Fibroblast of lung (primary cell): Measurements from ENCODE around the gene COMTD1. TPM values are rescaled to one million over a fixed set of nuclear protein-coding genes. Genes with fewer than 3 reads are reported as not detected.

ENCODE experiments used
- DNase-seq, 2 donors: peaks; one replicate each; pipeline versions ENCODE4 v3.0.0 to v3.0.0-alpha.2; 2010; ENCODE audit warnings: low read depth in 2 of 2
- H2AFZ ChIP-seq: 2 replicates; pipeline ENCODE4 v1.5.1; 2012; ENCODE audit warnings: low read length, control low read depth, inconsistent platforms
- H3K27ac ChIP-seq: 2 replicates; pipeline ENCODE4 v1.5.1; 2011; ENCODE audit warnings: low read length, control low read depth; ENCODE audit not compliant: insufficient read depth
- H3K27me3 ChIP-seq: 2 replicates; pipeline ENCODE4 v1.5.1; 2011; ENCODE audit warnings: mild to moderate bottlenecking, low read length; ENCODE audit not compliant: control insufficient read depth, insufficient read depth
- H3K36me3 ChIP-seq: 2 replicates; pipeline ENCODE4 v1.5.1; 2011; ENCODE audit warnings: low read length; ENCODE audit not compliant: control insufficient read depth, insufficient read depth
- H3K4me1 ChIP-seq: 2 replicates; pipeline ENCODE4 v1.5.1; 2011; ENCODE audit warnings: low read length; ENCODE audit not compliant: control insufficient read depth, insufficient read depth; ENCODE audit errors: extremely low read depth
- H3K4me2 ChIP-seq: 2 replicates; pipeline ENCODE4 v1.5.1; 2011; ENCODE audit warnings: low read length, control low read depth; ENCODE audit not compliant: insufficient read depth; ENCODE audit errors: extremely low read depth
- H3K4me3 ChIP-seq, 4 experiments: fragments of 200-600 bp in 1 of 4; sonication (generic) in 1 of 4; replicated peaks in 1 of 4; 2 replicates each; pipeline ENCODE4 v1.5.1; 2011 to 2016; ENCODE audit warnings: low read length in 4 of 4, low read depth in 3 of 4, mild to moderate bottlenecking in 3 of 4, control low read depth in 2 of 4, inconsistent platforms in 1 of 4, mixed read lengths in 1 of 4; ENCODE audit not compliant: insufficient read depth in 1 of 4; ENCODE audit errors: control extremely low read depth in 1 of 4
- H3K79me2 ChIP-seq: 2 replicates; pipeline ENCODE4 v1.5.1; 2012; ENCODE audit warnings: mild to moderate bottlenecking, low read length, inconsistent platforms; ENCODE audit not compliant: control insufficient read depth, insufficient read depth
- H3K9ac ChIP-seq: 2 replicates; pipeline ENCODE4 v1.5.1; 2011; ENCODE audit warnings: mild to moderate bottlenecking, low read length, control low read depth; ENCODE audit not compliant: insufficient read depth
- H3K9me3 ChIP-seq: 2 replicates; pipeline ENCODE4 v1.5.1; 2012; ENCODE audit warnings: low read depth, low read length; ENCODE audit not compliant: control insufficient read depth, insufficient read depth
- H4K20me1 ChIP-seq: 2 replicates; pipeline ENCODE4 v1.5.1; 2011; ENCODE audit warnings: low read length; ENCODE audit not compliant: control insufficient read depth, insufficient read depth; ENCODE audit errors: extremely low read depth
- EZH2 ChIP-seq: IDR thresholded peaks from 2 replicates; pipeline ENCODE4 v1.5.1; 2012; ENCODE audit warnings: low read length, control low read depth, mild to moderate bottlenecking; ENCODE audit errors: missing control alignments
- polyA plus RNA-seq, 2 donors: library from polyadenylated mRNA; depleted of rRNA in 1 of 2; stranded (reverse) in 1 of 2; unstranded in 1 of 2; fragments of >200 nt; gene quantifications; 2 replicates each; pipeline ENCODE4 v1.2.1, GENCODE V29; 2011 to 2012; ENCODE audit warnings: missing spikeins in 1 of 2
- total RNA-seq: library from RNA; depleted of rRNA; stranded (reverse); fragments of >200 nt; gene quantifications from 2 replicates; pipeline ENCODE4 v1.2.1, GENCODE V29; 2014
- TF ChIP-seq, protein P1 (sequence below), 2 donors: IDR thresholded peaks in 1 of 2; conservative IDR thresholded peaks in 1 of 2; 1 replicate in 1 of 2; 2 replicates in 1 of 2; pipeline ENCODE4 v1.5.1; 2011 to 2012; ENCODE audit warnings: low read length in 2 of 2, control low read depth in 1 of 2, inconsistent platforms in 1 of 2, low read depth in 1 of 2, mild to moderate bottlenecking in 1 of 2

COMTD1 gene
- total and polyA plus RNA-seq, 2 donors (not counting 1 experiment from before 2014, with no cell fraction given) = 2.0 to 8.3 TPM

GRCh38 chr10:75244487-75245353, 9.0 kb upstream of the COMTD1 start:
- no peaks in the 10 kb centered on the region for H3K4me1 ChIP-seq
- H3K79me2 ChIP-seq = no peaks in the 10 kb centered on the region
- H3K9ac ChIP-seq = no peak overlapping the region
- no peak overlapping the region for H3K4me3 ChIP-seq
- H2AFZ ChIP-seq = no peak overlapping the region
- H3K27ac ChIP-seq = no peak overlapping the region
- no peaks in the 10 kb centered on the region for H3K36me3 ChIP-seq
- H3K9me3 ChIP-seq = no peaks in the 10 kb centered on the region
- H3K4me2 ChIP-seq = no peak overlapping the region
- DNase-seq = no peak
- TF ChIP-seq, protein P1, sequence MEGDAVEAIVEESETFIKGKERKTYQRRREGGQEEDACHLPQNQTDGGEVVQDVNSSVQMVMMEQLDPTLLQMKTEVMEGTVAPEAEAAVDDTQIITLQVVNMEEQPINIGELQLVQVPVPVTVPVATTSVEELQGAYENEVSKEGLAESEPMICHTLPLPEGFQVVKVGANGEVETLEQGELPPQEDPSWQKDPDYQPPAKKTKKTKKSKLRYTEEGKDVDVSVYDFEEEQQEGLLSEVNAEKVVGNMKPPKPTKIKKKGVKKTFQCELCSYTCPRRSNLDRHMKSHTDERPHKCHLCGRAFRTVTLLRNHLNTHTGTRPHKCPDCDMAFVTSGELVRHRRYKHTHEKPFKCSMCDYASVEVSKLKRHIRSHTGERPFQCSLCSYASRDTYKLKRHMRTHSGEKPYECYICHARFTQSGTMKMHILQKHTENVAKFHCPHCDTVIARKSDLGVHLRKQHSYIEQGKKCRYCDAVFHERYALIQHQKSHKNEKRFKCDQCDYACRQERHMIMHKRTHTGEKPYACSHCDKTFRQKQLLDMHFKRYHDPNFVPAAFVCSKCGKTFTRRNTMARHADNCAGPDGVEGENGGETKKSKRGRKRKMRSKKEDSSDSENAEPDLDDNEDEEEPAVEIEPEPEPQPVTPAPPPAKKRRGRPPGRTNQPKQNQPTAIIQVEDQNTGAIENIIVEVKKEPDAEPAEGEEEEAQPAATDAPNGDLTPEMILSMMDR (conservative IDR thresholded peaks at IDR 0.05 in 1 of 2, IDR thresholded peaks at IDR 0.05 in 1 of 2; ENCODE audit: low read depth in 1 of 2, low read length in 2 of 2) = no peak
- no peak for TF ChIP-seq EZH2
- H3K27me3 ChIP-seq = peaks cover 7% of the 10 kb centered on the region
- no peaks in the 10 kb centered on the region for H4K20me1 ChIP-seq

GRCh38 chr10:75243426-75243825, 7.7 kb upstream of the COMTD1 start:
- Histone ChIP-seq H4K20me1 (no peaks in the 10 kb centered on the region), H3K9ac (no peak overlapping the region), H3K36me3 (no peaks in the 10 kb centered on the region), H2AFZ (no peak overlapping the region), H3K9me3 (no peaks in the 10 kb centered on the region), H3K4me1 (no peaks in the 10 kb centered on the region), H3K79me2 (no peaks in the 10 kb centered on the region), H3K27ac (no peak overlapping the region), H3K27me3 (peaks cover 6% of the 10 kb centered on the region), H3K4me2 (no peak overlapping the region), H3K4me3 (no peak overlapping the region)
- no peak for DNase-seq
- TF ChIP-seq, protein P1 (conservative IDR thresholded peaks at IDR 0.05 in 1 of 2, IDR thresholded peaks at IDR 0.05 in 1 of 2; ENCODE audit: low read depth in 1 of 2, low read length in 2 of 2) = no peak
- TF ChIP-seq EZH2 = no peak

GRCh38 chr10:75240329-75241076, 4.7 kb upstream of the COMTD1 start:
- H3K27ac ChIP-seq = no peak overlapping the region
- no peak overlapping the region for H3K4me2 ChIP-seq
- no peak overlapping the region for H3K9ac ChIP-seq
- H3K4me3 ChIP-seq = no peak overlapping the region
- H3K79me2 ChIP-seq = no peaks in the 10 kb centered on the region
- no peaks in the 10 kb centered on the region for H3K4me1 ChIP-seq
- H3K36me3 ChIP-seq = no peaks in the 10 kb centered on the region
- DNase-seq = no peak
- H3K9me3 ChIP-seq = no peaks in the 10 kb centered on the region
- TF ChIP-seq, protein P1 (conservative IDR thresholded peaks at IDR 0.05 in 1 of 2, IDR thresholded peaks at IDR 0.05 in 1 of 2; ENCODE audit: low read depth in 1 of 2, low read length in 2 of 2) = no peak
- no peak for TF ChIP-seq EZH2
- no peak overlapping the region for H2AFZ ChIP-seq
- H4K20me1 ChIP-seq = no peaks in the 10 kb centered on the region
- H3K27me3 ChIP-seq = peaks cover 2% of the 10 kb centered on the region
